ENCODE data around the gene UTP4. TPM values are rescaled to one million over a fixed set of nuclear protein-coding genes. Genes with fewer than 3 reads are reported as not detected.

The UTP4 gene
- 17.1 and 22.9 TPM in 2 replicates for total RNA-seq

DNA sequence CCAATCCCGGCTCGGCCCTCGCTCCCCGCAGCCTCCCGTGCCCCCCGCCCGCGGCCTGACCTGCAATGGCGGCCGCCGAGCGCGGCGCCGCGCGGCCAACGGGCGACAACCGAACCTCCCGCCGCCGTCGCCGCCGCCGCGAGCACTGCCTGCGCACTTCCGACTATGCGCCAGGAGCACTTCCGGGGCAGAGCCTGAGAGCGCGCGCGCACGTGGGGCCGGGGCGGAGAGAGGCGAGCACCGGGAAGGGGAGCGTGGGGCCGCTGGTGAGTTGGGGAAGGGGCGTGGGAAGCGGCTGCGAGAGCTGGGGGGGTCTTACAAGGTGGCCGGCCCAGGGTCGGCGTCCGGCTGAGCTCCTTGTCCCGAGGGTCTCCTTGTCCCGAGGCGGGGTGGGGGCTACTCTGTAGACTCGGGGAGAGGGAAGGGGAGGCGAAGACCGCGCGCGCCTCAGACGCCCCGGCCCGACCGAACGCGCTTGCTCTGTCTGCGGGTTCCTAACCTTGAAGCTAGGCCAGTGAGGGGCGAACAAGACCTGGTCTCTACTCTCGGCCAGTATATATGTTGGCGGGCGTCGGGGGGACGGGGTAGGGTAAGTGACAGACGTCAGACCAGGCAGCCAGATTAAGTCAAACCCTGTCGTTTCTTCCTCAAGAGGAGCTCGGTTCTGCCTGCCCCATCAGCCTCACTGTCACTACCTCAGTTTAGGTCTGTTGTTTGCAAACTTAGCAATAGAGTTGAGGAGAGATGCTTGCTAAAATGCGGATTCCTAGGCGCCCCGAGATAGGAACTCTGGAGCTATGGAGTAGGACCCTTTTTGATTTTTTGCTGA, at the start of gene UTP4, which contains the start of gene CHTF8:
UTP4 (plus strand) TSS at position 226 of the 829 bp plus-strand sequence. CDS start 811 bp downstream, outside the sequence.
CHTF8 (minus strand) TSS at position 165 of the 829 bp plus-strand sequence. CDS start 11,130 bp downstream, outside the sequence.

DNA sequence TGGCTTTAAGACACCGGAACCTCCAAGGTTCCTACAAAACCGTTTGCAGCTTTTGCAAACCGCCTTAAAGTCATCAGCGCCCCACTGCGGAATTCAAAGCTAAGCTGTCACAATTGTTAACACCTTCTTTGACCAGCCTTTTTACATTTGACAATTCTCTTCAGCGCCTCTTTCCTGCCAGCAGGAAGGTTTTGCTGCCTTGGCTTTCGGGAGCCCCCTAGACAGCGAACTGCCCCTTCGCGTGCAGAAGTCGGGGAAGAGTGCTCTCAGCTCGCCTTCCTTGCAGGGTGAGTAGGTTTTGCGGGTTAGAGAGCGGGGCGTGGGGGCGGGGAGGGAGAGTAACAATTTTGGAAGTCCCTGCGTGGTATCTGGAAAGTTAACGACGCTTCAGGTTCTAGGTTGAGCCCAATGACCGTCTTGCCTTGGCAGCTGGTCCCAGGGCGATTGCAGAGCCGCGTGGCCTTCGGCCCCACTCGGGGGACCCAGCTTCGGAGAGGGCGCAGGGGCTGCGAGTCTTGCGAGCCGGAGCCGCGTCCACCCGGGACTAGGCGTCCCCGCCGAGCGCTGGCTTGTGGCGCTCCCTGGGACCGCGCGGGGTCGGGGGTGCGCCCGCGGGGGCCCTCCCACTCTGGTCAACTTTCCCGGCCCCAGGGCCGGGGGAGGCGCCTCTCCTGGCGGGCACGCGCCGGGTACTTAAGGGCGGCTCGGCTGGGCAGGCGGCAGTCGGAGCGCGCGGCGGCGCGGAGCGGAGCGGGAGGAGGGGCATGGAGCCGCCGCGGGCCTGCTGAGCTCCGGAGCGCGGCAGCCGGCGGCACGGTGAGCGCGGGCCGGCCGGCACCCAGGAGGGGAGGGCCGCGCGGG, 26.7 kb upstream of the UTP4 start, which contains the start of gene HAS3:
HAS3 (plus strand) TSS at position 153 of the 861 bp plus-strand sequence. CDS start 3,743 bp downstream, outside the sequence.

DNA sequence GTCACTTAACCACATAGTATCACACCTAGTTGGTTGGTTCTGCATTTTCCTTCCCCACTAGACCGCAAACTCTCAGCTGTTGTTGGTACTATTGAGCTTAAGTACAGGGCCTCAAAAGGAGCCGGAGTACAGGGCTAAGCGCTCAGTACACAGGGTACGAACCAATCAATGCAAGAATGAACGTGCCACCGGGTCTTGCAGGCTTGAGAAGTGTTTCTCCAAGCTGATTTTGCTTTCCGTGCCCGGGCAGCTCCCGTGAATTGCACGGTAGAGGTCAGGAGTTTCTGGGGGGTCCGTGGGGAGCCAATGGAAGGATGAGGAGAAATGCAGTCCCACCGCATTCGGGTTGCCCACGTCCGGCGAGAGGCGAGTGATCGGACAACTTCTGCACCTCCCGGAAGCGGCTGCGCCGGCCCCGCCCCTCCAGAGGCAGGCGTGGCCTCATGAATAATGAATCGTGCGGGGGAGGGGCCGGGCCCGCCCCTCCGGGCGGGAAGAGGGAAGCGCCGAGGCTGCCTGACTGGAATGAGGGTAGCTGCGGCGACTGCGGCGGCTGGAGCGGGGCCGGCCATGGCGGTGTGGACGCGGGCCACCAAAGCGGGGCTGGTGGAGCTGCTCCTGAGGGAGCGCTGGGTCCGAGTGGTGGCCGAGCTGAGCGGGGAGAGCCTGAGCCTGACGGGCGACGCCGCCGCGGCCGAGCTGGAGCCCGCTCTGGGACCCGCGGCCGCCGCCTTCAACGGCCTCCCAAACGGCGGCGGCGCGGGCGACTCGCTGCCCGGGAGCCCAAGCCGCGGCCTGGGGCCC, 54.4 kb downstream of the UTP4 start, which contains the start of gene SNTB2:
SNTB2 (plus strand) TSS at position 523 of the 804 bp plus-strand sequence; CDS start at position 526, 3 bp downstream.

Other genes starting within 250 kb of the UTP4 start
- gene HAS3, start 27.0 kb upstream of the UTP4 start, total RNA-seq: 0.25 and 0.44 TPM in 2 replicates
- 48.4 and 52.8 TPM in 2 replicates for gene CHTF8, start 61 bp upstream of the UTP4 start, total RNA-seq
- gene SNTB2, start 54.5 kb downstream of the UTP4 start, total RNA-seq: 70.2 and 92.4 TPM in 2 replicates
- gene VPS4A, start 178.7 kb downstream of the UTP4 start, total RNA-seq: 35.7 and 43.6 TPM in 2 replicates
- 21.6 and 30.3 TPM in 2 replicates for gene PDF, start 197.9 kb downstream of the UTP4 start, total RNA-seq
- gene COG8, start 206.9 kb downstream of the UTP4 start, total RNA-seq: 36.1 and 39.1 TPM in 2 replicates
- 20.4 and 31.1 TPM in 2 replicates for gene NIP7, start 207.1 kb downstream of the UTP4 start, total RNA-seq
- gene TMED6, start 219.1 kb downstream of the UTP4 start, total RNA-seq: 0.11 TPM in 1 of 2 replicates, not detected in the other